Caco-2 (cell line): ENCODE data around the gene CFAP77. TPM values are rescaled to one million over a fixed set of nuclear protein-coding genes. Genes with fewer than 3 reads are reported as not detected.

Experiments
- BruUV-seq: library from RNA; stranded (reverse); fragments of 400-500 nt; replicated peaks from 2 replicates; lab custom pipeline; 2021; lab: Mats Ljungman, UMichigan
- CTCF ChIA-PET: fragments of 300-600 bp; sonication (Branson Sonifier 250); formaldehyde crosslinking; loops from one replicate; lab custom pipeline; 2022; ENCODE audit warnings: antibody characterized with exemption; lab: Charles Lee
- POLR2A ChIA-PET: fragments of 300-600 bp; sonication (Branson Sonifier 250); formaldehyde crosslinking; loops from one replicate; lab custom pipeline; 2022; ENCODE audit warnings: antibody characterized with exemption; lab: Charles Lee
- DNase-seq, 2 experiments: peaks; one replicate each; pipeline versions ENCODE4 v3.0.0 to v3.0.0-alpha.2; 2020 to 2022
- H3K27me3 ChIP-seq: replicated peaks from 2 replicates; pipeline ENCODE4 v1.6.0; 2011; ENCODE audit warnings: low read length; ENCODE audit not compliant: control insufficient read depth, insufficient read depth
- H3K36me3 ChIP-seq: 2 replicates; pipeline ENCODE4 v1.5.1; 2011; ENCODE audit warnings: low read length; ENCODE audit not compliant: control insufficient read depth, insufficient read depth
- H3K4me1 ChIP-seq: fragments of 250-450 bp; sonication (Bioruptor Pico); 2 replicates; pipeline ENCODE4 v1.5.1; 2020; ENCODE audit warnings: mild to moderate bottlenecking
- H3K4me3 ChIP-seq: 2 replicates; pipeline ENCODE4 v1.5.1; 2011; ENCODE audit warnings: low read depth, mild to moderate bottlenecking, control low read depth, low read length
- H3K9me3 ChIP-seq: fragments of 250-450 bp; sonication (Bioruptor Pico); 2 replicates; pipeline ENCODE4 v1.5.1; 2020; ENCODE audit warnings: mild to moderate bottlenecking, moderate library complexity
- H3K27ac Mint-ChIP-seq: one replicate; pipeline ENCODE4 v1.8.0; 2022; ENCODE audit warnings: mixed read lengths; ENCODE audit not compliant: unreplicated experiment
- H3K27me3 Mint-ChIP-seq: one replicate; pipeline ENCODE4 v1.8.0; 2022; ENCODE audit warnings: mixed read lengths; ENCODE audit not compliant: insufficient read depth, unreplicated experiment
- H3K36me3 Mint-ChIP-seq: one replicate; pipeline ENCODE4 v1.8.0; 2022; ENCODE audit warnings: mild to moderate bottlenecking, mixed read lengths; ENCODE audit not compliant: insufficient read depth, unreplicated experiment
- H3K4me1 Mint-ChIP-seq: one replicate; pipeline ENCODE4 v1.8.0; 2022; ENCODE audit warnings: low read depth, mixed read lengths; ENCODE audit not compliant: unreplicated experiment
- H3K4me3 Mint-ChIP-seq: one replicate; pipeline ENCODE4 v1.8.0; 2022; ENCODE audit warnings: mild to moderate bottlenecking, moderate library complexity, mixed read lengths; ENCODE audit not compliant: unreplicated experiment
- H3K9me3 Mint-ChIP-seq: one replicate; pipeline ENCODE4 v1.8.0; 2022; ENCODE audit warnings: mixed read lengths; ENCODE audit not compliant: unreplicated experiment
- intact Hi-C: fragments of 100-400 bp; cut with micrococcal nuclease; formaldehyde crosslinking; loops from one replicate; pipeline ENCODE4 v1.10.0; 2022; ENCODE audit not compliant: unreplicated experiment
- total RNA-seq: library from RNA; stranded (reverse); gene quantifications from 2 replicates; pipeline ENCODE4 v1.2.3, GENCODE V29; 2022
- TF ChIP-seq, protein P1 (sequence below), 2 experiments: fragments of 200-600 bp in 1 of 2; IDR thresholded peaks; 1 replicate in 1 of 2; 2 replicates in 1 of 2; pipeline versions ENCODE4 v1.5.1 to v1.8.0; 2011 to 2022; ENCODE audit warnings: antibody characterized with exemption in 1 of 2, control low read depth in 1 of 2, inconsistent platforms in 1 of 2, low read depth in 1 of 2, low read length in 1 of 2, mild to moderate bottlenecking in 1 of 2, moderate library complexity in 1 of 2; ENCODE audit not compliant: insufficient read depth in 1 of 2, severe bottlenecking in 1 of 2, unreplicated experiment in 1 of 2

The CFAP77 gene
- total RNA-seq, 1 experiment from 2014 or later: not detected

DNA sequence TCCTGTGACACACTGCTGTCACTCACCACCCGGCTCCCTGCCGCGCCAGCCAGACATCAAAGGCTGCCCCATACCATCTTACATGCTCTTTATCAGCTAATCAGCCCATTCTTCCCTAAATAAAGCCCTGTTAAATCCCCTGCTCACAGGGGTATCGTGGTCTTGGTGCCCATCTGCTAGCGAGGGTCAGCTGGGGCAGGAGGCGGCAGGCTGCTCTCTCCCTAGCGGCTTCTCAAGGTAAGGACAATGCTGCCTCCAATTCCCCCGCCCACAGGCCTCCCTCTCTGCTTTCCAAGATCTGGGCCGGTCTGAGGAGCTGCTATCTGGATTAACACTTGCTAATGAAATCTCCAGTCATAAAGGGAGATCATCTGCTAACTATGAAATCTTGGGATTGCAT is 199.2 kb downstream of the CFAP77 start:
- DNase-seq: no peak
- peaks cover 2% of the 10 kb centered on the region for H3K36me3 ChIP-seq
- Mint-ChIP-seq H3K27ac (no peak overlapping the region), H3K4me1 (no peaks in the 10 kb centered on the region), H3K9me3 (no peaks in the 10 kb centered on the region), H3K4me3 (no peak overlapping the region), H3K27me3 (no peaks in the 10 kb centered on the region), H3K36me3 (peaks cover 54% of the 10 kb centered on the region)
- H3K4me3 ChIP-seq: no peak overlapping the region
- H3K4me1 ChIP-seq: no peaks in the 10 kb centered on the region
- no peaks in the 10 kb centered on the region for H3K27me3 ChIP-seq
- CTCF ChIA-PET: no interaction called here
- intact Hi-C loops: no loop called here
- BruUV-seq: no TSS peak
- TF ChIP-seq, protein P1, sequence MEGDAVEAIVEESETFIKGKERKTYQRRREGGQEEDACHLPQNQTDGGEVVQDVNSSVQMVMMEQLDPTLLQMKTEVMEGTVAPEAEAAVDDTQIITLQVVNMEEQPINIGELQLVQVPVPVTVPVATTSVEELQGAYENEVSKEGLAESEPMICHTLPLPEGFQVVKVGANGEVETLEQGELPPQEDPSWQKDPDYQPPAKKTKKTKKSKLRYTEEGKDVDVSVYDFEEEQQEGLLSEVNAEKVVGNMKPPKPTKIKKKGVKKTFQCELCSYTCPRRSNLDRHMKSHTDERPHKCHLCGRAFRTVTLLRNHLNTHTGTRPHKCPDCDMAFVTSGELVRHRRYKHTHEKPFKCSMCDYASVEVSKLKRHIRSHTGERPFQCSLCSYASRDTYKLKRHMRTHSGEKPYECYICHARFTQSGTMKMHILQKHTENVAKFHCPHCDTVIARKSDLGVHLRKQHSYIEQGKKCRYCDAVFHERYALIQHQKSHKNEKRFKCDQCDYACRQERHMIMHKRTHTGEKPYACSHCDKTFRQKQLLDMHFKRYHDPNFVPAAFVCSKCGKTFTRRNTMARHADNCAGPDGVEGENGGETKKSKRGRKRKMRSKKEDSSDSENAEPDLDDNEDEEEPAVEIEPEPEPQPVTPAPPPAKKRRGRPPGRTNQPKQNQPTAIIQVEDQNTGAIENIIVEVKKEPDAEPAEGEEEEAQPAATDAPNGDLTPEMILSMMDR (IDR thresholded peaks at IDR 0.05; ENCODE audit: insufficient read depth in 1 of 2, low read depth in 1 of 2, low read length in 1 of 2, severe bottlenecking in 1 of 2, unreplicated experiment in 1 of 2): no peak
- POLR2A ChIA-PET: no interaction called here
- no peaks in the 10 kb centered on the region for H3K9me3 ChIP-seq

DNA sequence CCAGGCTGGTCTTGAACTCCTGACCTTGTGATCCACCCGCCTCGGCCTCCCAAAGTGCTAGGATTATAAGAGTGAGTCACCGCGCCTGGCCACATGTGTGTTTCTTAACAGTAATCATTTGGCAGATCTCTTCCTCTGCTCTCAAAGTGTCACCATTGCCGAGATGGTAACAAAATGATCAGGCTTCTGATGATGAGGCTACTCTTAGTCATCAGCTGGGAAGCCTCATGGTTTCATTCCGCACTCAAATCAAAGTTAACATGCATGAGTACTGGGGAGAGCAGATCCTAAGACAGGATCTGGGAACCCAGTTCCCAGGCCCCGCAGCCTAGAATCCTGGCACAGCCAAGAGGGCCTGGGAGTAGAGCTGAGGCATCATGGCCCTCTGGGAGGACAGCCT is 199.8 kb downstream of the CFAP77 start:
- H3K27me3 ChIP-seq: no peaks in the 10 kb centered on the region
- H3K9me3 ChIP-seq: no peaks in the 10 kb centered on the region
- Mint-ChIP-seq H3K4me1 (no peaks in the 10 kb centered on the region), H3K36me3 (peaks cover 58% of the 10 kb centered on the region), H3K27me3 (no peaks in the 10 kb centered on the region), H3K9me3 (no peaks in the 10 kb centered on the region), H3K4me3 (no peak overlapping the region), H3K27ac (no peak overlapping the region)
- TF ChIP-seq, protein P1 (IDR thresholded peaks at IDR 0.05; ENCODE audit: insufficient read depth in 1 of 2, low read depth in 1 of 2, low read length in 1 of 2, severe bottlenecking in 1 of 2, unreplicated experiment in 1 of 2): no peak
- CTCF ChIA-PET: no interaction called here
- DNase-seq: no peak
- H3K4me3 ChIP-seq: no peak overlapping the region
- BruUV-seq: no TSS peak
- H3K36me3 ChIP-seq: peaks cover 2% of the 10 kb centered on the region
- intact Hi-C loops: no loop called here
- POLR2A ChIA-PET: no interaction called here
- no peaks in the 10 kb centered on the region for H3K4me1 ChIP-seq

DNA sequence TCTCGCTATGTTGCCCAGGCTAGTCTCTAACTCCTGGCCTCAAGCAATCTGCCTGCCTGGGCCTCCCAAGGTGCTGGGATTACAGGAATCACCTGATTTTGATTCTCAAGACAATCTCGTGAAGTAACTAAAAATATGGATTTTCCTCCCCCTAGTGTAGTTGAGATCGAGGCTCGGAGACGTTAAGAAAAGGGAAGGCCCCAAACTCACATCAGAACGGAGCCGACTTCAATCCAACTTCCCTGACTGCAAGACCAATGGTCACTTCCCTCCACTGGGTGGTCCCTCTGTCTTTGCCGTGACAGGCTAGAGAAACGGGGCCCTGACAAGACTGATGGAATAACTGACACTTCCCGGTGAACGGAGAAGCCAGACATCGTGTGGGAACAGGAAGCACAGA is 200.7 kb downstream of the CFAP77 start:
- Histone ChIP-seq H3K27me3 (no peaks in the 10 kb centered on the region), H3K36me3 (peaks cover 2% of the 10 kb centered on the region), H3K4me3 (no peak overlapping the region), H3K4me1 (no peaks in the 10 kb centered on the region), H3K9me3 (no peaks in the 10 kb centered on the region)
- no peak overlapping the region for H3K27ac Mint-ChIP-seq
- no peak for DNase-seq
- intact Hi-C loops: no loop called here
- H3K36me3 Mint-ChIP-seq: peaks cover 58% of the 10 kb centered on the region
- TF ChIP-seq, protein P1 (IDR thresholded peaks at IDR 0.05; ENCODE audit: insufficient read depth in 1 of 2, low read depth in 1 of 2, low read length in 1 of 2, severe bottlenecking in 1 of 2, unreplicated experiment in 1 of 2): no peak
- H3K9me3 Mint-ChIP-seq: no peaks in the 10 kb centered on the region
- ChIA-PET CTCF (no interaction called here), POLR2A (no interaction called here)
- H3K4me3 Mint-ChIP-seq: no peak overlapping the region
- no peaks in the 10 kb centered on the region for H3K27me3 Mint-ChIP-seq
- BruUV-seq: no TSS peak
- H3K4me1 Mint-ChIP-seq: no peaks in the 10 kb centered on the region
